SU-DHL-6 (cell line): ENCODE results near the gene FAM120A.

Experiments used
- H2AFZ ChIP-seq: fragments of 200-600 bp; sonication (generic); 2 replicates; pipeline ENCODE4 v1.6.1; 2014; ENCODE audit warnings: low read depth, mild to moderate bottlenecking, moderate library complexity, mixed read lengths, antibody characterized with exemption, low read length; ENCODE audit not compliant: severe bottlenecking
- H3F3A ChIP-seq: fragments of 200-600 bp; shearing (Covaris generic); 2 replicates; pipeline ENCODE4 v1.6.0; 2016; ENCODE audit warnings: antibody characterized with exemption, mild to moderate bottlenecking; ENCODE audit not compliant: insufficient read depth
- H3K27ac ChIP-seq: fragments of 200-600 bp; sonication (generic); 2 replicates; pipeline ENCODE4 v1.5.1; 2016; ENCODE audit warnings: low read depth, mild to moderate bottlenecking, low read length, moderate library complexity, mixed read lengths
- H3K27me3 ChIP-seq: fragments of 200-600 bp; sonication (generic), shearing (Covaris generic); 2 replicates; pipeline ENCODE4 v1.6.0; 2014; ENCODE audit warnings: mild to moderate bottlenecking, low read length
- H3K36me3 ChIP-seq: fragments of 200-600 bp; sonication (generic); 2 replicates; pipeline ENCODE4 v1.6.1; 2014; ENCODE audit warnings: mild to moderate bottlenecking, low read length, mixed read lengths
- H3K4me2 ChIP-seq: fragments of 300-600, 200-600 bp; shearing (Covaris generic), sonication (generic); 2 replicates; pipeline ENCODE4 v1.6.0; 2014; ENCODE audit warnings: low read length, low read depth, mild to moderate bottlenecking; ENCODE audit not compliant: poor library complexity, severe bottlenecking
- H3K4me3 ChIP-seq: fragments of 200-600 bp; sonication (generic); 2 replicates; pipeline ENCODE4 v1.5.1; 2014; ENCODE audit warnings: antibody characterized with exemption, low read length, mild to moderate bottlenecking, mixed read lengths; ENCODE audit not compliant: insufficient read depth, poor library complexity, severe bottlenecking
- H3K79me2 ChIP-seq: fragments of 200-600 bp; sonication (generic); 2 replicates; pipeline ENCODE4 v1.6.1; 2014; ENCODE audit warnings: mild to moderate bottlenecking, low read length, moderate library complexity; ENCODE audit not compliant: insufficient read depth
- H3K9ac ChIP-seq: fragments of 200-600 bp; sonication (generic); 2 replicates; pipeline ENCODE4 v1.7.0; 2014; ENCODE audit warnings: mild to moderate bottlenecking, low read length
- H3K9me2 ChIP-seq: fragments of 200-600 bp; sonication (generic); replicated peaks from 2 replicates; pipeline ENCODE4 v1.6.1; 2014; ENCODE audit warnings: low read length; ENCODE audit not compliant: insufficient read depth
- H3K9me3 ChIP-seq: fragments of 200-600 bp; sonication (generic); 2 replicates; pipeline ENCODE4 v1.6.1; 2014; ENCODE audit warnings: low read length, mixed read lengths; ENCODE audit not compliant: insufficient read depth
- H4K20me1 ChIP-seq: fragments of 200-600 bp; sonication (generic); 2 replicates; pipeline ENCODE4 v1.6.1; 2014; ENCODE audit warnings: low read depth, mild to moderate bottlenecking, antibody characterized with exemption, low read length, moderate library complexity, mixed read lengths
- EZH2phosphoT487 ChIP-seq: fragments of 200-600 bp; sonication (generic), shearing (Covaris generic); conservative IDR thresholded peaks from 2 replicates; pipeline ENCODE4 v1.6.1; 2018; ENCODE audit warnings: mild to moderate bottlenecking, antibody characterized with exemption, low read length, moderate library complexity, mixed read lengths
- TF ChIP-seq, protein P1 (sequence below): fragments of 200-600 bp; sonication (generic); IDR thresholded peaks from one replicate; pipeline ENCODE4 v1.5.1; 2017; ENCODE audit warnings: antibody characterized with exemption, mild to moderate bottlenecking, low read length, moderate library complexity; ENCODE audit not compliant: insufficient read depth, poor library complexity, severe bottlenecking

FAM120A gene

GRCh38 chr9:93493949-93494348 is 42.5 kb downstream of the FAM120A start:
- no peaks in the 10 kb centered on the region for H3K9me3 ChIP-seq
- H3K27ac ChIP-seq: no peak overlapping the region
- H3K79me2 ChIP-seq: peaks cover 30% of the 10 kb centered on the region
- TF ChIP-seq, protein P1, sequence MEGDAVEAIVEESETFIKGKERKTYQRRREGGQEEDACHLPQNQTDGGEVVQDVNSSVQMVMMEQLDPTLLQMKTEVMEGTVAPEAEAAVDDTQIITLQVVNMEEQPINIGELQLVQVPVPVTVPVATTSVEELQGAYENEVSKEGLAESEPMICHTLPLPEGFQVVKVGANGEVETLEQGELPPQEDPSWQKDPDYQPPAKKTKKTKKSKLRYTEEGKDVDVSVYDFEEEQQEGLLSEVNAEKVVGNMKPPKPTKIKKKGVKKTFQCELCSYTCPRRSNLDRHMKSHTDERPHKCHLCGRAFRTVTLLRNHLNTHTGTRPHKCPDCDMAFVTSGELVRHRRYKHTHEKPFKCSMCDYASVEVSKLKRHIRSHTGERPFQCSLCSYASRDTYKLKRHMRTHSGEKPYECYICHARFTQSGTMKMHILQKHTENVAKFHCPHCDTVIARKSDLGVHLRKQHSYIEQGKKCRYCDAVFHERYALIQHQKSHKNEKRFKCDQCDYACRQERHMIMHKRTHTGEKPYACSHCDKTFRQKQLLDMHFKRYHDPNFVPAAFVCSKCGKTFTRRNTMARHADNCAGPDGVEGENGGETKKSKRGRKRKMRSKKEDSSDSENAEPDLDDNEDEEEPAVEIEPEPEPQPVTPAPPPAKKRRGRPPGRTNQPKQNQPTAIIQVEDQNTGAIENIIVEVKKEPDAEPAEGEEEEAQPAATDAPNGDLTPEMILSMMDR: no peak
- no peak for TF ChIP-seq EZH2phosphoT487
- H3K36me3 ChIP-seq: peaks cover 14% of the 10 kb centered on the region; the same call in 1 of the 2 replicates
- H3F3A ChIP-seq: no peaks in the 10 kb centered on the region
- no peak overlapping the region for H3K4me2 ChIP-seq
- no peaks in the 10 kb centered on the region for H3K9me2 ChIP-seq
- H2AFZ ChIP-seq: no peak overlapping the region
- no peaks in the 10 kb centered on the region for H4K20me1 ChIP-seq
- no peaks in the 10 kb centered on the region for H3K27me3 ChIP-seq
- H3K9ac ChIP-seq: no peak overlapping the region
- H3K4me3 ChIP-seq: no peak overlapping the region

- Histone ChIP-seq H4K20me1 (no peaks in the 10 kb centered on the region), H3F3A (no peaks in the 10 kb centered on the region), H3K4me3 (no peak overlapping the region), H3K9me3 (no peaks in the 10 kb centered on the region), H2AFZ (no peak overlapping the region), H3K27me3 (no peaks in the 10 kb centered on the region), H3K9me2 (no peaks in the 10 kb centered on the region), H3K79me2 (peaks cover 11% of the 10 kb centered on the region), H3K36me3 (peaks cover 14% of the 10 kb centered on the region; the same call in 1 of the 2 replicates), H3K27ac (no peak overlapping the region), H3K4me2 (no peak overlapping the region), H3K9ac (no peak overlapping the region)
- TF ChIP-seq EZH2phosphoT487: no peak
- TF ChIP-seq, protein P1: no peak
These were observed 44.8 kb downstream of the FAM120A start for GRCh38 chr9:93496285-93496684.

GRCh38 chr9:93500571-93501298 is 49.2 kb downstream of the FAM120A start:
- Histone ChIP-seq H3K27ac (no peak overlapping the region), H3K9ac (no peak overlapping the region), H3K4me3 (no peak overlapping the region), H3K9me3 (no peaks in the 10 kb centered on the region), H3K36me3 (peaks cover 17% of the 10 kb centered on the region; the same call in 1 of the 2 replicates), H3F3A (no peaks in the 10 kb centered on the region), H4K20me1 (no peaks in the 10 kb centered on the region), H3K79me2 (peaks cover 10% of the 10 kb centered on the region), H3K4me2 (no peak overlapping the region), H2AFZ (no peak overlapping the region), H3K27me3 (no peaks in the 10 kb centered on the region), H3K9me2 (no peaks in the 10 kb centered on the region)
- TF ChIP-seq, protein P1: no peak
- no peak for TF ChIP-seq EZH2phosphoT487
